ENCODE data around the gene AK6.

GRCh38 chr5:69341520-69342161 is 27.7 kb downstream of the AK6 start:
- TF ChIP-seq POLR2AphosphoS5 (IDR thresholded peaks at IDR 0.05) (no peak), POLR2A (IDR thresholded peaks at IDR 0.05) (no peak), EP300 (IDR thresholded peaks at IDR 0.05) (no peak)
- TF ChIP-seq, protein P1, sequence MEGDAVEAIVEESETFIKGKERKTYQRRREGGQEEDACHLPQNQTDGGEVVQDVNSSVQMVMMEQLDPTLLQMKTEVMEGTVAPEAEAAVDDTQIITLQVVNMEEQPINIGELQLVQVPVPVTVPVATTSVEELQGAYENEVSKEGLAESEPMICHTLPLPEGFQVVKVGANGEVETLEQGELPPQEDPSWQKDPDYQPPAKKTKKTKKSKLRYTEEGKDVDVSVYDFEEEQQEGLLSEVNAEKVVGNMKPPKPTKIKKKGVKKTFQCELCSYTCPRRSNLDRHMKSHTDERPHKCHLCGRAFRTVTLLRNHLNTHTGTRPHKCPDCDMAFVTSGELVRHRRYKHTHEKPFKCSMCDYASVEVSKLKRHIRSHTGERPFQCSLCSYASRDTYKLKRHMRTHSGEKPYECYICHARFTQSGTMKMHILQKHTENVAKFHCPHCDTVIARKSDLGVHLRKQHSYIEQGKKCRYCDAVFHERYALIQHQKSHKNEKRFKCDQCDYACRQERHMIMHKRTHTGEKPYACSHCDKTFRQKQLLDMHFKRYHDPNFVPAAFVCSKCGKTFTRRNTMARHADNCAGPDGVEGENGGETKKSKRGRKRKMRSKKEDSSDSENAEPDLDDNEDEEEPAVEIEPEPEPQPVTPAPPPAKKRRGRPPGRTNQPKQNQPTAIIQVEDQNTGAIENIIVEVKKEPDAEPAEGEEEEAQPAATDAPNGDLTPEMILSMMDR (IDR thresholded peaks at IDR 0.05), result no peak

Measured in upper lobe of left lung (tissue), 4 donors.